GF-D8 (cell line): ENCODE measurements around the gene ALKBH4.
"Not testable (repeated sequence)": the region's sequence is repeated elsewhere in the genome, so short reads cannot be mapped to it uniquely, and the experiment has no call there.

ENCODE experiments used
- DNase-seq: peaks from one replicate; lab custom pipeline; 2025; lab: John Stamatoyannopoulos, UW

ALKBH4 gene

DNA sequence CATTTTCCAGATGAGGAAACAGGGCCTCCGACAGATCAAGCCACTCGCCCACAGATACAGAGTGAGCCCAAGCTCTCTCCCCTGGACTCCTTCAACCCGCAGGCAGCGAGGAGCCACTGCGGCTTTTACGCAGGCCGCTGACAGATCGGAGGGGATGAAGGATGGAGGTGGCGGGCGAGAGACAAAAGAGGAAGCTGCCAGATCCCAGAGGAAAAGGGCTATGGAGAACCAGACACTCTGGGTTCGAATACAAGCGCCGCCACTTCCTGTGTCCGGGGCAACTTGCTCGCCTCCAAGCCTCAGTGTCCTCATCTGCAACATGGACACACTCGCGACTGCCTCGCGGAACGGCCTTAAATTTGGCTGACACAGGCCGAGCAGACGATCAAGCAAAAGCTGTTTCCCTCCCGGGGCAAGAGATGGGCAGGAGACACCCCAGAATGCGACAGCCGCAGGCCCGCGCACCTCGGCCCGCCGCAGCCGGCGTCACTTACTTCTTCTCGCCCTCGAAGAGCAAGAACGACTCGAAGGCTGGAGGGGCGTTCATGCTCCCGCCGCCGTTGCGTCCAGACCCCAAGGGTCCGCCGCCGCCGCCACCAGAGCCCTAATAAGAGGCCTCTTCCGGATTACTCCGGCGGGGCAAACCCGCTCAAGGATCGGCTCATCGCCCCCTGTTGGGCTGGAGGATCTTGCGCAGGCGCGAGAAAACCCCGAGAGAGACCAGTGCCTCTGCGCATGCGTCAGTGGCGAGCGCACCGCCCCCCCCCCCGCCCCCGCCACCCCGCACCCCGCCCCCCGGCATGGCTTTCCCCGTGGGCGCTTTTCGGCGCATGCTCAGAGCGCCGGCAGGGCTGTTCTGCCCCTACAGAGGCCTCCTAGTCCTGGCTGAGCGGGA, 13.9 kb upstream of the ALKBH4 start, which contains the start of gene POLR2J:
Gene POLR2J (minus strand): TSS at position 609 of the 895 bp plus-strand sequence. CDS start 62 bp downstream, at position 547.
- not testable (repeated sequence) for DNase-seq

DNA sequence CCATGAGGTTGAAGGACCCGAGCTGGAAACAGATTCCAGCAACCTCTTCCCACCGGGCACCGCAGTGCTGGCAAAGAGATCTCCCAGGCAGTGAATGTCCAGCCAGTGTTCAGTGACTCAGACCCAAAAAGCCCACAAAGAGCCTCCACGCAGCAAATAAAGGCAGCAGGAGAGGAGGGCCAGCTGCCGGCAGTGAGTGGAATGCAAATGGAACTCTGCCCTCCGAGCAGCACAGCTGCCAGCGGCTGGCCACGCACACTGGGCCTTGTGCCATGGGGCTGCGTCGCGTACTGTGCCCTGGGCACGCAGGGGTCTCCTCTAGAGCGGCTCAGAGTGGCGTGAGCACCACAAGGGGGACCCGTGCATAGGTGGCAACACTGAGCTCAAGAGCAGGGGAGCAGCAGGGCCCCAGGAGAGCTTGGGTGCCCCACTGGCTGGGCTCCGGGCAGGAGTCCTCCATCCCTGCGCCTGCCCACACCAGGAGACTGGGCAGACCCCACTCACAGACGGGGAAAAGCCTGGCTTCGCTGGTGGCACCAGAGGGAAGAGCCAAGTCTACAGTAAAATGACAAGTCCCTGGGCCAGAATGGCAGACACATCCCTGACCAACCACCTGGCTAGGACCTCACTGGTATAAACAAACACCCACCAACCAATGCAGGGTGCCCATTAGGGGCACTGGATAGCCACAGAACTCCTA, 10.2 kb upstream of the ALKBH4 start:
- not testable (repeated sequence) for DNase-seq

DNA sequence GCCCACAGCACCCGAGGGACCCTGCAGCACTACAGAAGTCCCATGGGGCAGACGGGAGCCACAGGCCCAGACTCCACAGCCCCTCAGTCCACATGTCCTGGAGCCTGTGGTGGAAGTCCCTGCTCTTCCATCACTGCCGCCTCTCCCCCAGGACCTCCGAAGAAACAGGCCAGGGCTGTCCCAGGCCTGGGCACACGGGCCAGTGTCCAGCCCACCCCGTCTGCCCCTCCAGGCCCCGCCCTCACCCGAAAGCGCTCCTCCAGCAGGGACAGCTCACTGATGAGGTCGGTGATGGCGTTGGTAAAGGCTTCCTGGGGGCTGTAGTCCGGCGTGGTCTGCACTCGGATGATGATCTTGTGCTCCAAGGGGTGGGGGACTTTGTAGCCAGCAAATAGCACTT, 9.5 kb upstream of the ALKBH4 start:
- DNase-seq = not testable (repeated sequence)

DNA sequence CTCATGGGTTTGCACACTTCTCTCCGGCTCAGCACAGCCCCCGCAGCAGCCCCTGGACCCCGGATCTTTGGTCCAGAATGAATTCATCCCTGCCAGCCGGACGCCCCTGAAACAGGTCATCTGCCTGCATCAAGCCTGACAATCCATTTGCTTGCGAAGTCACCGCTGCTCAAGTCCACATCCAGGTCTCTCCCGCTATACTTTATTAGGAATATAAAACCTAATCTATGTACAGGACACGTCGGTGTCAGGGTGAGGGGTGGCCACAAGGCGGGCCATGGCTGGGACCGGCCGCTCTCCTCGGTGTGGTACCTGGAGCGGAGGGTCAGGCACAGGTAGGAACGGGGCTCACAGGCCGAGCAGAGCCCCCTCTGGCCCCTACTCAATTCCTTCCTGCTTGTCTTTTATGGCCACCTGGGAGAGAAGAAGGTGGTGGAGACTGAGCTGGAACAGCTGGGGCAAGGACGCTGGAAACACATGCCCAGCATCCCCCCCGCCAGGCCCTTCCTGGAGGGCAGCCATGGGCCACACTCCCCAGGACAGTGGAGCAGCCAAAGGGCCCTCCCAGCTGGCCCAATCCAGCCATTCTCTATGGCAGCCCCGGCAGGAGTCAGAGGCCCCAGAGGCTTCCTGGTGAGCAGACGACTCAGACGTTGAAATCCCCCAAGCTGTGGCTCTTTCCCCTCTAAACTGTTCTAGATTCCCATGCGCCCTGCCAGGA, 8.8 kb upstream of the ALKBH4 start:
- no peak for DNase-seq

DNA sequence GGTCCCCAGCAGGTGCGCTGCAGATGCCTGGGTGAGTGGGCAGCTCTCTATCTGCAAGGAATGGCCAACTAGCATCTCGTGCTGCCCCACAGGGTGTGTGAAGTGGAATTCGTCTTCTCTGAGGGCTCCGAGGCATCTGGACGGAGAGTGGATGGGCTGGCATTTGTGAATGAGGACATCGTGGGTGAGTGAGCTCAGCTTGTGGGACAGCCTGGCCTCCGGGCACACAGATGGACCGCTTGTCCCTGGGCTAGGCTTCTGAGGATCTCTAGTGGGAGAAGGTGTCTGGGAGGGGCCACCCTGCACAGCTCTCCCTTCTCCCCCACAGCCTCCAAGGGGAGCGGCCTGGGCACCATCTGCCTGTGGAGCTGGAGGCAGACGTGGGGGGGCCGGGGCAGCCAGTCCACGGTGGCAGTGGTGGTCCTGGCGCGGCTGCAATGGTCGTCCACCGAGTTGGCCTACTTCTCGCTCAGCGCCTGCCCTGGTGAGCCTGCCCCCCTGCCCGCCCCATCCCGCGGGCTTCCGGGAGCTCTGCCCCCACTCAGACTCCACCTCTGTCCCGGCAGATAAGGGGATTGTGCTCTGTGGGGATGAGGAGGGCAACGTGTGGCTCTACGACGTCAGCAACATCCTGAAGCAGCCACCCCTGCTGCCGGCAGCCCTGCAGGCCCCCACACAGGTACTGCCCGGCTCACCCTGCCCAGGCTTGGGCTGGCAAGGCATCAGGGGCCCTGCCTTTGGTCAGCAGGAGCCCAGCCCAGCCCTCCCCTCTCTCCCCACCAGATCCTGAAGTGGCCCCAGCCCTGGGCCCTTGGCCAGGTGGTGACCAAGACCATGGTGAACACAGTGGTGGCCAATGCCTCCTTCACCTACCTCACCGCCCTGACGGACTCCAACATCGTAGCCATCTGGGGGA, 7.7 kb upstream of the ALKBH4 start:
- DNase-seq = no peak

DNA sequence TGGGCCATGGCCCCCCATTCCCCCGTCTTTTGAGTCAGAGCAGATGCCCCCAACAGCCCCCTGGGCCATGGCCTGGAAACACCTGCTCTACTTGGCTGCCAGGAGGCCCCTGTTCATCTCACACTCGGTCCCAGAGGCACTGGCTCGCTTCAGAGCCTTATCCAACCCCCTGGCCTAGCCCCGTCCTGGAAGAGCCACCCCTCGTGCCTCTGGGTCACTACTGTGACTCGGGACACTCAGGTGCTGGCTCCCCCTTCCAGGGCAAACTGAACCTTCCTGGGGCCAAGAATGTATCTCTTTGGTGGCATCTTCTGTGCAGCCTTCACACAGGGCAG, 7.1 kb upstream of the ALKBH4 start:
- DNase-seq = no peak

DNA sequence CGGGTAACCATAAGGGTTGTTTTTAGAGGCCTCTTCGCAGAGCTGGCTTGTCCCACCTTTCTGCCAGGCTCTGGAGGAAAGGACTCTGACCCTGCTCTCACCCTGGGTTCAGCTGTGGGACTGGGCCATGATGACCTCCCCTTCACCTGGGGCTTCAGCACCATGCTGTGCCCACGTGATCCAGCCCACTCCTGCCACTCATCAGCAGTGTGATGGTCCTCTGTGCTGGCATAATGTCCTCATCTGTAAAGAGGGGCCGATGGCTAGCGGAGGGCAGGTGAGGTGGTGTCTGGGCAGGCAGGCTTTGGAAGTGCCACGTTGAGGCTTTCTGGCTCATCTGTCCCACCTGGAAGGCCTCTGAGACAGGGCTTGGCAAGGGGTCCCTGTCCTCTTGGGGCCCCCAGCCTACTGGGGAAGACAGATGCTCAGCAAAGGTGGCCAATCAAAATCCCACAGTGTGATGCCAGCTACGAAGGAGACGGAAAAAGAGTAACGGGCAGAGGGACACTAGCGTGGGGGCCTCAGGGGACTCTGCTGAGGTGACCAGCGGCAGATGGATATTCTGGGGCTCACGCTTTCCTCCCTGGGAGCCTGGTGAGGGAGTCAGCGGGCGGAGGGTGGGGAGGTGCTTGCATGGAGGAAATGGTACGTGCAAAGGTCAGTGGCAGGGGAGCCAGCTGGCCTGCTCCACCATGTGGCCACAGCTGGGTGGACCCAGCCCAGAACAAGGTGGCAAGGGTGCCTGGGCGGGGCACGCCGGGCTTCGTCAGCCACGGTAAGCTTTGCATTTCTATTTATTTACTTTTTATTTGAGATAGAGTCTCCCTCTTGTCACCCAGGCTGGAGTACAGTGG, 5.5 kb upstream of the ALKBH4 start:
- DNase-seq = no peak

DNA sequence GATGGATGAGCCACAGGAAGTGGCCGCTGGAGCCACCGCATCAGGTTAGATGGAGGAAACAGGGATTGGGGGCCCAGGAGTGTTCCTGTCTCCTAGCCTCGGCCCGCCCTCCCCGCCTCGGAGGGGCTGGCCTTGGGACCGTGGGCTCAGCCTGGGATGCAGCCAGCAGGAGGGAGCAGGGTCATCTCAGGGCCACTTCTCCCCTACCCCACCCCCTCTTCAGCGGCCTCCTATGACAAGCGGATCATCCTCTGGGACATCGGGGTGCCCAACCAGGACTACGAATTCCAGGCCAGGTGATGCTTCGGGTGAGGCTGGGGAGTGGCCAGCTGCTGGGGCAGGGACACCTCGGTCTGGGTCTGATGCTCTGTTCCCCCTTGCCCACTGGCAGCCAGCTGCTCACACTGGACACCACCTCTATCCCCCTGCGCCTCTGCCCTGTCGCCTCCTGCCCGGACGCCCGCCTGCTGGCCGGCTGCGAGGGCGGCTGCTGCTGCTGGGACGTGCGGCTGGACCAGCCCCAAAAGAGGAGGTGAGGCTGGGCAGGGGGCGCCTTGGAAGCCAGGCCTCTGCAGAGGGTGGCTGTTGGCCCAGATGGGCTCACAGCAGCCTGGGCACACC, 4.8 kb upstream of the ALKBH4 start:
- DNase-seq = no peak

DNA sequence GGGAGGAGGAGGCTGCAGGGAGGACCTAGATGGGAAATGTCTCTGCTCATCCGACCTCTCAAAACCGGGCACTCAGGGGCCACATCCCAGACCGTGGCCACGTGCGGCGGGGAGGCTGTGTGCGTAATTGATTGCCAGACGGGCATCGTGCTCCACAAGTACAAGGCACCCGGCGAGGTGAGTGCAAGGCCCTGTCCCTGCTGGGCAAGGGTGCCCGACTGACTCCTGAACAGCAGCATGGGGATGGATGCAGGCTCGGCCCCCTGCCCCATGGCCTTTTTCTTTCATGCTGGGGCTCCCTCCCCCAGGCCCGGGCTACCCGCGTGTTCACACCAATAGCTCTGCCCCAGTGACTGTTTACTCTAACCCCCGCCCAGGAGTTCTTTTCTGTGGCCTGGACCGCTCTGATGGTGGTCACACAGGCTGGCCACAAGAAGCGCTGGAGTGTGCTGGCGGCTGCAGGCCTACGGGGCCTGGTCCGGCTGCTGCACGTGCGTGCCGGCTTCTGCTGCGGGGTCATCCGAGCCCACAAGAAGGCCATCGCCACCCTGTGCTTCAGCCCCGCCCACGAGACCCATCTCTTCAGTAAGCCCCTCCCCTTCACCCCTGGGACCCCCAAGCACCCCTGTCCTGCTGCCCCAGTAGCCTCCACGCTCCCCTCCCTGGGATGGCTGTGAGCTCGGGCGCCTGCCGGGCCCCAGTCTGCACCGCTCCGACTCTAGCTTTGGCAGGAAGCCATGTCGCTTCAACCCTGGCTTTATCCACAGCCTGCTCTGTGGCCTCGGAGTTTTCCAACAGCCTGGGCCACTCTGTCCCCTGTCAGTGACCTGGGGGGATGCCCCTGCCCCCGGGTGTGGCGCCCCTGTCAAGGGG, 4.1 kb upstream of the ALKBH4 start:
- DNase-seq = no peak

DNA sequence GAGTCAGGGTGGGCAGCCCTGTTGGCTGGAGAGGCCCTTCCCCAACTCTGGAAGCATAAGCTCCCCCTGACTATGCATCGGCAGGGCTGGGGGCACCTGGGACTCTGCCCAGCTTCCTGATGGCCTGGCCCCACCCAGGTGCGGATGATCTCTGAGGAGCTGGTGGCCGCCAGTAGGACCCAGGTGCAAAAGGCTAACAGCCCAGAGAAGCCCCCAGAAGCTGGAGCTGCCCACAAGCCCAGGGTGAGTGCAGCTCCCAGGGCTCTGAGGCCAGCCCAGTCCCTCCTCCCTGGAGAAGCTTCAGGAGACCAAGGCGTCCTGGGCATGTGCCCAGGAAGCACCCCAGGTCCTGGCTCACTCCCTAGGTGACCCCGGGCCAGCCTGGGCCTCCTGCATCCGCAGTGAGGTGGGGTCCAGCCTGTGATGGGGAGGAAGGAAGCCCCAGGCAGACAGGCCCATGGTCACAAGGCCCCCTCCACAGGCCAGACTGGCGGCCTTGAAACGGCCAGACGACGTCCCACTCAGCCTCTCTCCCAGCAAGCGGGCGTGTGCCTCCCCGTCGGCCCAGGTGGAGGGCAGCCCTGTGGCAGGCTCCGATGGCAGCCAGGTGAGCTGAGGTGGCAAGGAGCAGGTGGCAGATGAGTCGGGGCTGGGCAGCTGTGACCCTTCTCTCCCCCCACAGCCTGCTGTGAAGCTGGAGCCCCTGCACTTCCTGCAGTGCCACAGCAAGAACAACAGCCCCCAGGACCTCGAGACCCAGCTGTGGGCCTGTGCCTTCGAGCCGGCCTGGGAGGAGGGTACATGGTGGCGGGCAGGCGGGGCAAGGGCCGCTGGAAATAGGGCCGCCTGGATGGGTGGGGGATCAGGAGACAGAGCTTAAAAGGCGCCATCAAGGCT, 3.2 kb upstream of the ALKBH4 start:
- no peak for DNase-seq

DNA sequence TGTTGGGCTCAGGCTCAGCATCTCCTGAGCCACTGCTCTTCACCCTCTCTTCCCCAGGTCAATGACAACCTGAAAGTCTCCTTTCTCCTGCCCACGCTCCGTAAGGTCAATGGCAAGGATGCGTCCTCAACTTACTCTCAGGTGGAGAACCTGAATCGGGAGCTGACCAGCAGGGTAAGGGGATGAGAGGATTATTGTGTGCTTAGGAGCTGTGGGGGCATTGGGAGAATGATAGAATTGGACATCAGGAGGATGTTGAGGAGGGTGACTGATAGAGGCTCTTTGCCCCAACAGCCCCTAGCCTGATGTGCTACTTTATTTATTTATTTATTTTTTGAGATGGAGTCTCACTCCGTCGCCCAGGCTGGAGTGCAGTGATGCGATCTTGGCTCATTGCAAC, 1.4 kb upstream of the ALKBH4 start:
- no peak for DNase-seq

DNA sequence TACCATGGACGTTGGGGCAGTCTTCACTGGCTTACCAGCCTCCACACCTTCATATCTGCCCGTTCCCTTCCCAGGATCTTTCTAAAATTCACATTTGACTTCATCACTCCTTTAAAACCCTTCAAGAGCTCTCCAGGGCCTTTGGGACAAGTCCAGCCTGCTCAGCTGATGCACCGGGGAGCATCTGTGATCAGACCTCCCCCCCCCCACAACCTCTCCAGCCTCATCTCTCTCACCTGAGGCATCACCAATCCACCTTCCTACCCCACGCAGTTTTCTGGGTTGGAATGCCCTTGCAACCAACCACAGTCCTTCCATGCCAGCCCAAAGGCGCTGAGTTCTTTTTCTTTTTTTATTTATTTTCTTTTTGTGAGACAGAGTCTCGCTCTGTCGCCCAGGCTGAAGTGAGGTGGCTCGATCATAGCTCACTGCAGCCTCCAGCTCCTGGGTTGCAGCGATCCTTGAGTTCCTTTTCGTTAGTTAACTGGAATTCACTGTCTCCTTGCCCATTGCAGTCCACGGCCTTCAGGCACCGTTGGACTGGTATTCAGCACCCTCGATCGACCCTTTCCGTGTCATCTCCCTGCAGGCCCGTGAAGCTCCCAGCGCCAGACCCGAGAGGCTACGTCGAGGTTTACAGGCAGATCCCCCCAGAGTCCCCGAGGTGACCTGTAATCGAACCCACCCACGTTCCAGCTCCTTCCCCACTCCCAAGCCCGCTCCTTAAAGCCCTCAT, 654 bp downstream of the ALKBH4 start:
- DNase-seq = no peak

DNA sequence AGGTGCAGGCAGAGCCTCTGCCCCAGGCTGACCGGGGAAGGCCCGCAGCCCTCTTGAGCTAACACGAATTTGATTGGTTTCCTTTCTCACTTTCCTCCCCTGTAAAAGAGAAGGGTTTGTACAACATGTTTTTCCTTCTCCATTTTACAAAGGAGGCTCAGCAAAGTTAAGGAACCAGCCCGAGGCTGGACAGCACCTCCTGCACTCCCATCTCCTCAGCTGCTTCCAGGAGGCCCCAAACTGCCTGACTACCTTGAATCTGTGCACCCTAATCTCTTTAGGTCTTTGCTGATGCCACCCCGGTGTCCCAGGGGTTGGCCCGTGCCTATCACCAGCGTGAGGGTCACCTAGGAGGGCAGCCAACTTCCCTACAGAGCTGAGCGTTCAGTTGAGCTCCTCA, 4.2 kb downstream of the ALKBH4 start:
- no peak for DNase-seq

DNA sequence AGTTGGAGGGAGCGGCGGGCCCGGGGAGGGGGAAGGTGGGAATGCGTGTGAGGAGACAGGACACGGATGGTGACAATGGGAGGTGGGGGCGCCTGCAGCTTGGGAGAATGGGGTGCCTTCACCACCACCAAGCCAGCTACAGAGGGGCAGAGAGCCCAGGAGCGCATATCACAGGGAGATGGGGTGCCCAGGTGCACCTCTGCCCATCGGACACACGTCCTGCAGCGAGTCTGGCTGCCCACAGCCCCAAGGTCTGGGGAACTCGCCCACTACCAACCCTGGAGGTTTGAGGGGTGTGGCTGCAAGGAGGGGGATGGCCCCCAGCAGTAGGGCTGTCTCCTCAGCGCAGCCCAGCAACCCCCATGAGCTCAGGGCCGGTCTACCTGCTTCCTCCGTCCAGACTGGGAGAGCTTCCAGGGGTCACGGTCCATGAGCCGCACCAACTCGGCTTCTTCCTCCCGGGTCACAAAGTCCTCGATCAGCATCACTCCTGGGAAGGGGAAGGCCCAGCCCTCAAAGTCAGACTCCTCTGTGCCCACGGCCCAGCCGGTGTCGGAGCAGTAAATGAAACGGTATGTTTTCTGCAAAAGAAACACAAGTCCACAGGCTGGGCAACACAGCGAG, 5.3 kb downstream of the ALKBH4 start:
- DNase-seq = no peak

DNA sequence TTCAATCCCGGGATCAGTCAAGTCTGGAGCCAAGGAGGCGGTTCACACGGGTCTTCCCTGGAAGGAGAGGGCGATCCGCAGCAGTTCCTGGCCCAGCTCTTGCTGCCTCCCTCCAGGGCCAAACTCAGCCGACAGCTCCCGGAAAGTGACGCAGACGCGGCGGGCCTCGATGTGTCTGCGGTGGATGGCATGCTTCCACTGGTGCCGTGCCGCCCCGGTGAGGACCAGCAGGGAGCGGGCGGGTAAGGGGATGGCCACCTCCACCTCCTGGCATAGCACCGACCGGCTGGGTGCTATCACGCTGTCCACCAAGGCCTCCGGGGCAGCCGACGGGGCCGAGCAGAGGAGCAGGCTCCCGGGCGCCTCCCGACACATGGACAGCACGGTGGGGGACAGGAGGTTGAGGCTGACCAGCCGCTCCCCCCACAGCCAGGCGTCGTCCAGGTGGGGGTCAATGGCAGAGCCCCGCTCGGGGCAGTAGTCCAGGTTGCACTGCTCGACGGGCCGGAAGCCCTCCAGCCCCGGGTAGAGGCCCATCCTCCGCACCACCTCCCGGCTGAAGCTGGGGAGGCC, 7.2 kb downstream of the ALKBH4 start:
- no peak for DNase-seq

DNA sequence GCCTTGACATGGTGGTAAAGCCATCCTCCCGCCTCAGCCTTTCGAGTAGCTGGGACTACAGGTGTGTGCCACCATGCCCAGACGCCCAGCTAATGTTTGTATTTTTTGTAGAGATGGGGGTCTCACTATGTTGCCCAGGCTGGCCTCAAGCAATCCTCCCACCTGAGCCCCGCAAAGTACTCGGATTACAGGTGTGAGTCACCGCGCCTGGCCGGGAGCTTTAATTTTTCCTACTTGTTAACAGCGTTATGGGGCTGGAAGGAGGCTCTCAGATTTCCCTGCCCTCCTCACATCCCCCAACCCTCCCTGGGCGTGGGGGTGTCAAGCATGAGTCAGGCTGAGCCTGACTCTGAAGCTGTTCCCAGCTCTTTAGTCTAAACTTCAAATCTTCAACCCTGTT, 8.3 kb downstream of the ALKBH4 start:
- DNase-seq = no peak

DNA sequence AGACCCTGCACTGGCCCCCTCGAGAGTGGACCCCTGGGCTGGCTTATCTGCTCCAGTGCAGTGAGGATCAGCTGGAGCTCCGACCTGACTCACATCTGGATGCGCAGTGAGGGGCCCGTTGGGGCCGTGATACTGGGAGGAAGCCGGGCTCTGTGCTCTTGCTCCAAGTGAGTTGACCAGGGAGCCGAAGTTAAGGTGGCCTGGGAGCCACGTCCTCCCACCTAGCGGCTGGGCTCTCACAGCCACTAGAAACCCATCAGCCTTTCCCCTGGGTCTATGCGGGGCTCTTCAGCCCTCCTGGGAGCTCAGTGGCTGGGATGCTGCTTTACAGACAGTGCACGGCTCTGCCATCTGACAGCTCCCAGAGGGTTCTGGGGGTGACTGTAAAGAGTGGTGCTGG, 9.1 kb downstream of the ALKBH4 start:
- DNase-seq = no peak
